8988T (cell line): Measurements from ENCODE around the gene AFAP1L2.
"Not testable (repeated sequence)": the region's sequence is repeated elsewhere in the genome, so short reads cannot be mapped to it uniquely, and the experiment has no call there.

Source experiments
- DNase-seq: peaks from one replicate; pipeline ENCODE4 v3.0.0; 2011

The AFAP1L2 gene

GRCh38 chr10:114356751-114357514, 47.4 kb downstream of the AFAP1L2 start:
- DNase-seq: no peak

GRCh38 chr10:114356126-114356525, 48.2 kb downstream of the AFAP1L2 start:
- no peak for DNase-seq

- no peak for DNase-seq
These were observed 50.9 kb downstream of the AFAP1L2 start for GRCh38 chr10:114353383-114353782.

DNA sequence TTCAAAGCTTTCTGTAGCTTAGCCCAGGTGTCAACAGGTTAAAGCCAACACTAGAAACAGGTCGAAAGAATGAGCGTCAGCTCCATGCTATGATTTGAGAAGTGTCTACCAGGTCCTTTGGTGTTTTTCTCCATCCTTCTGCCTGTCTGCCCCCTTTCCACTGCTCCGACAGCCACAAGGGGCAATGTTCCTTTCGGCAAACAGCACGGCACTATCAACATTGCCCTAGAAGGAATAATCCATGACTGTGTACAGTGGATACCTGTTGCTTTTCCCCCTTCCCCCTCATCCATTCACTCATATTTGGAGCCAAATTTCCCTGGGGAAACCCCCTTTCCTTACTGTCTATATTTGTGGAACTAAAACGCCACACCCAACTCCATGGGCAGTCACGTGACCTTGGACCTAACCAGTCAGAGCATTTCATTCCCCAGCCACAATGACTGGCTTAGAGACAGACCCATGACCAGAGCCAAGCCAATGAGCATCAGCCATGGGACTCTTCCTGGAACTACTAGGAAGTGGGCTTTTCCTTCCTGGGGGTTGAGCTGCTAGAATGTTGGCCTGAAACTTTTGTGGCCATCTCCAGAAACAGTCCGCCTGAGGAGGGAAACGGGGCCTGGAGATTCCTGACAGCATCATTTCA, 51.5 kb downstream of the AFAP1L2 start:
- DNase-seq: no peak

DNA sequence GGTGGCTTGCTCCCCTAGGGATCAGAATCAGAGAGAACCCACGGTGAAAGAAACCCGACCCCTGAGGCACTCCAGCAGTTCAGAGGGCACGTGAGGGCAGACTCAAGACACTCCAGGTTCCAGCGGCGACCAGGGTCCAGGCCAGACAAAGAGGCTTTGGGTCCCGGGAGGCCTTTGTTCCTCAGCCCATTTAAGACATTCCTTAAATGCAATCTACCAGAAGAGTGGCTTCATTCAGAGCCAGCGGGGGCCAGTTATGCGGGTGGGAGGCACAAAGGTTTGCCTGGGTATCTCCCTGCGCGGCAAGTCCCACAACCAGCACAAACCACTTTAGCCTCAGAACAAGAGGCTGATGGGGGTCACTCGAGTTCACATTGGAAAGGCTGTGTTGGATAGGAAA, 53.6 kb downstream of the AFAP1L2 start:
- DNase-seq: no peak

GRCh38 chr10:114349522-114350215, 54.6 kb downstream of the AFAP1L2 start:
- no peak for DNase-seq

GRCh38 chr10:114349071-114349470, 55.2 kb downstream of the AFAP1L2 start:
- not testable (repeated sequence) for DNase-seq

GRCh38 chr10:114347791-114348190, 56.5 kb downstream of the AFAP1L2 start:
- no peak for DNase-seq

- no peak for DNase-seq
These were observed 57.1 kb downstream of the AFAP1L2 start for GRCh38 chr10:114347241-114347640.

- no peak for DNase-seq
These were observed 57.9 kb downstream of the AFAP1L2 start for GRCh38 chr10:114346176-114347031.

DNA sequence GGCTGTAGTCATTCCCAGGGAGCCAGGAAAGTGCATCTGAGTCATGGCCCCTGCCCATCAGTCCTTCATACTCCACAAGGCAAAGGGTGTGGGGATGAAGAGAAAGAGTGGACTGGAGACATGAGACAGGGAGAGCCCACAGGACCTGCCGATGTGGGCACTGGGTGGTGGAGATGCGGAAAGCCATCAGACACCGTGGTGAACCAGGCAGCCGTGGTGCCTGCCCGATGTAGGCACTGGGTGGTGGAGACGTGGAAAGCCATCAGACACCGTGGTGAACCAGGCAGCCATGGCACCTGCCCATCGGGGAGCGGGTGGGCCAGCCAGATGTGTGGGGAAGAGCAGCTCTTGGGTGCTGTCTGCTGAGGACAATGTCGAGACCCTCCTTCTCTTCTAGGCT, 58.6 kb downstream of the AFAP1L2 start:
- no peak for DNase-seq

GRCh38 chr10:114343623-114344505, 60.4 kb downstream of the AFAP1L2 start:
- DNase-seq: no peak

DNA sequence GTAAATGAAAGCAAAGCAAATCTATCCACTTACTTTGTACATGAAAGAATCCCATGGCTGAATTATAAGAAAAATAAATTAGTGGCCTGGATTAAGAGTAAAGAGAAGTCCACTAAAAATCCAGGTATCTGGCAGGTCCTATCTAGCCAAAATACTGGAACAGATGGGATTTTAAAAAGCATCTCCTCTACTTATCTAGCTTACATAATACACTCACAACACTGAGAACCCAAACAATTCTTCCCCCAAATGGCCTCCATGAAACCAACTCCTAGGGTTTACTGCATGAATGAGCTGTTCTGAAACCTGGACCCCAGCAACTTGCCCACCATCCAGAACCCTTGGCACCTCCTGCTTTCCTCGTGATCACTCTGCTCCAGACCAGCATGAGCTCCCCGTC, 61.3 kb downstream of the AFAP1L2 start:
- DNase-seq: no peak

DNA sequence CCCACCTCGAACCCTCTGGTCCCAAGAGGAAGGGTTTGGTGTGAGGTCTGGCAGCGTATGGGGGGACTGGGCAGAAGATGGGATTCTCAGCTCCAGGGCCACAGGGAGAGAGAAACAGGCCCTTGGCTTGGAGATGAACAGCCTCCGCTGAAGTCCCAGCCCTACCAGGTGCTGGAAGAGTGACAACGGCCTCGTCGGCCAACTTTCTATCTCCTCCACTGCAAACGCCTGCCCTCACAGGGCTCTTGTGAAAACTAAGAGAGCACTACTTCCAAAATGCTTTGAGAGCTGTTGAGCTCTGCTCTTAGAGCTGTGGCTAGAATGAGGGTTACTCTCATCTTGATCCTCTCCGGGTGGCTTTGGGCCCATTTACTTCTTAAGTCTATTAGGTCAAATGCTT, 63.5 kb downstream of the AFAP1L2 start:
- DNase-seq: no peak

DNA sequence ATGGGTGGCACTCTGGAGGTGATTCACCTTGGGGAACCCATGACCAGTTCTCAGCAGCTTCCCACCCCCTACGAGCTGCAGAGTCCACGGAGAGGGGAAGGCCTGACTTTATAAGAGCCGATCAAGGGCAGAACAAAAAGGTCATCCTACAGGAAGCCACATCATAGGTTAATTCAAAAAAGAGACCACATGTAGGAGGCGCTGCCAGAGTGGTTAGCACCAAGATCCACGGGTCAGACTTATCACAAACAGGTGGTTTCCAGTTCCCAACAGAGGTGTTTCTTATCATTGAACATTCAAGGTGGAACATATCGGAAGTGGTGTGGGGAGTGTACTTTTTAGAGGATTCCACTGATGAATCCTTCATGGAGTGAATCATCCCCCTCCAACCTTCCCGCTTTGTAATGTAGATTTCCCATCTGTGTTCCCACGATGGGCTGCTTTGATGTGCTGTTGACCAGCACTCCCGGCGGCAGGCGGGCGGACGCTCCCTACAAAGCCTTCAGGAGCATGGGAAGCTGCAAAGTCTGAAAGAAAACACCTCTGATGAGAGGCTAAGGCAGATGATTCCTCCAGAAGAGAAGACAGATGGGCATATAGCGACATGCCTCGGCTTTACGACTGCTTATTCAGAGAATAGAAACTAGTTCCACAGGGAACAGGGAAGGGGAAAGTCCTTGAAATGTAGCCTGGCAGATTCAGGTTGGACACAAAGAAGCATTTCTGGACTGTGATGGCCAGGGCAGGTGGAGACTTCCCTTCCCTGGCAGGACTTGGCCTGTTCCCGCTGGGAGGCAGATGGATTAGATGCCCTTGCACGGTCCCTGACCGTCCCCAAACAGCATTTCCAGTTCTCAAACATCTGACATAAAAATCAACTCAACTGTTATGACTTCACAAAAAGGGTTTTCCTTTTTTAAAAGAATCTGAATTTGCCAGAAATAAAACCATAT, 66.5 kb downstream of the AFAP1L2 start:
- no peak for DNase-seq

DNA sequence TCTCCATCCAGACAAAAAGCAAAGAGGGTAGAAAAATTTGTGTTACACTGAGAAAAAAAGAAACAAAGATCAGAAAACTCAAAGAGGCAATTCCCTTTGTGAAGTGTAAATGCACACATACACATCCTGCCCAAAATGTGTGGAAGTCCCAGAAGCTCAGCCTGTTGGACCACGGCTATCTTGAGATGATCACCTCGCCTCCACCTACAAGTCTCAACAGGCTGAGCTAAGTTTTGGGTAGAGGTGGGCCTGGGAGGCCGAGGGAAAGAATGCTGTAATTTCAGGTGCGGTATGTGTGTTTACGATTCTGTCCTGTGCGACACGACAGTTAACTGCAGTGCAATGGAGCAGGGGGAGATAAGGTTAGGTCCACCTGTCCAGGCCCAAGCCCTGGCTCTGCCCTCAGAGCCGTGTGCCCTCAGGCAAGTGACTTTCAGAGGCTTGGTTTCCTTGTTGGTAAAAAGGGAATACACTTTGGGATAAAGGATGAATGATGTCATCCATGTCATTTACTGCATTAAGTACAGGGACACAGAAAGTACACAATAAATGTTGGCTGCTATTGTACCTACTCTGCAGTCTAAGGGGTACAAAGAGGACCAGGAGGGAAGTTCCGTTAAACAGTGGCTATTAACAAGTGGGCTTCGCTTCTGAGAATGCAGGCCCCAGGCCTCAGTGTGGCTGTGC, 67.3 kb downstream of the AFAP1L2 start:
- no peak for DNase-seq

DNA sequence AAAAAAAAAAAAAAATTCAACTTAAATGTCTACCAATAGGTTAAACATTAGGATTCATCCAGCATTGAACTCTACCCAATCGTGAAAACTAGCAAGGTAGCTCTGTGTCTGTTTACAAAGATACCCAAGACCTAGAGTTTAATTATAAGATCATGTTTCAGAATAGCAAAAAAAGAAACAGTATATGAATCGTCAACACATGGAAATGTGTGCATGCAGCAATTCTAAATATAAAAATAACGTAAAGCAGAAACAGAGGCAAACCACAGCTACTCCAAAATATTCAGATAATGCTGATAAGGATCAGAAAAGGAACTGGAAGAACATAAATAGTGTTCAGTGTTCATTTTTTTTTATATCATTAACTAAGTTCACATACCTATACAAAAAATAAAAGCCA, 68.7 kb downstream of the AFAP1L2 start:
- DNase-seq: no peak

DNA sequence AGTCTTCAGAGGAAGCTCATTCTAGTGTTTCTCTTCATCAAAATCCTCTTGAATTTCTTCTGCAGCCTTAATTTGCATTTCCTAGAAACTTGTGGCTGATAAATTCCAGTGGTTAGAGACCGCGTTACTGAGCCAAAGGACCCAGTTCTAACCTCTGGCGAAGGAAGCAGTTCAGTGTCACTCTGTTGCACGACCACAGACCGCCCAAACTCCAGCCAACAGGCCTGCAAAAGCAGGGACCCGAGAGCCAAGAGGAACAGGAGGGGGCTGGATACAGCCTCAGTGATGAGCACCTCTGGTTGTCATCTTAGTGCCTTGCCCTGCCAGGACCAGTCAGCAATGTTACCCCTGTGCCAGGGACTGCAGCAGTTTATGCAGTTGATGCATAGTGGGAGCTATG, 70.0 kb downstream of the AFAP1L2 start:
- DNase-seq: no peak

DNA sequence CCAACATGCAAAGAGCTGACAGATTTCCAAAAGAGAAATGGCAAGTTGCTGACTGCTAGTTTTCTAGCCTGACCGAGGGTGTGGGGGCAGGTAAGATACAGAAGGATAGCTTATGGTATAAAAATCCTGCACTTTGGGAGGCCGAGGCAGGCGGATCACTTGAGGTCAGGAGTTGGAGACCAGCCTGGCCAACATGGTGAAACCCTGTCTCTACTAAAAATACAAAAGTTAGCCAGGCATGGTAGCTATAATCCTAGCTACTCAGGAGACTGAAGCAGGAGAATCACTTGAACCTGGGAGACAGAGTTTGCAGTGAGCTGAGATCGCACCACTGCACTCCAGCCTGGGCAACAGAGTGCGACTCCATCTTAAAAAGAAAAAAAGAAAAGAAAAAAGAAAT, 70.9 kb downstream of the AFAP1L2 start:
- not testable (repeated sequence) for DNase-seq
